ENCODE measurements around the gene ITGB5.

- TF ChIP-seq EZH2phosphoT487 (IDR thresholded peaks at IDR 0.05; ENCODE audit: low read depth, severe bottlenecking, unreplicated experiment) = no peak
- no peak for TF ChIP-seq CTCF (IDR thresholded peaks at IDR 0.05; ENCODE audit: poor library complexity)
Measured at GRCh38 chr3:124882816-124883747, 4.1 kb downstream of the ITGB5 start.

Measured in hepatocyte (in vitro differentiated cells).